Neural cell (in vitro differentiated cells): ENCODE data around the gene STX1B. TPM values are rescaled to one million over a fixed set of nuclear protein-coding genes. Genes with fewer than 3 reads are reported as not detected.

ENCODE experiments used
- H2AFZ ChIP-seq: fragments of 200-600, 300-800 bp; sonication (generic), shearing (Covaris generic); 2 replicates; pipeline ENCODE4 v1.6.0; 2014; ENCODE audit warnings: low read depth, mild to moderate bottlenecking, antibody characterized with exemption, low read length, moderate library complexity
- H3F3A ChIP-seq: fragments of 200-600 bp; shearing (Covaris generic); 2 replicates; pipeline ENCODE4 v1.6.1; 2016; ENCODE audit warnings: mild to moderate bottlenecking, moderate library complexity, mixed read lengths, antibody characterized with exemption, low read length; ENCODE audit not compliant: insufficient read depth, poor library complexity, severe bottlenecking
- H3K27ac ChIP-seq: fragments of 200-600, 300-800 bp; sonication (generic), shearing (Covaris generic); 2 replicates; pipeline ENCODE4 v1.5.1; 2014; ENCODE audit warnings: mild to moderate bottlenecking, low read length, moderate library complexity
- H3K27me3 ChIP-seq: fragments of 300-800, 200-600 bp; sonication (generic), shearing (Covaris generic); 2 replicates; pipeline ENCODE4 v1.6.0; 2014; ENCODE audit warnings: mild to moderate bottlenecking, low read depth, low read length, moderate library complexity; ENCODE audit not compliant: insufficient read depth
- H3K36me3 ChIP-seq: fragments of 300-800, 200-600 bp; sonication (generic), shearing (Covaris generic); 2 replicates; pipeline ENCODE4 v1.5.1; 2014; ENCODE audit warnings: mild to moderate bottlenecking, antibody characterized with exemption, low read length, moderate library complexity; ENCODE audit not compliant: insufficient read depth
- H3K4me2 ChIP-seq: fragments of 300-800, 200-600 bp; sonication (generic), shearing (Covaris generic); 2 replicates; pipeline ENCODE4 v1.6.0; 2014; ENCODE audit warnings: mild to moderate bottlenecking, low read length
- H3K4me3 ChIP-seq: fragments of 300-800, 200-600 bp; sonication (generic), shearing (Covaris generic); 2 replicates; pipeline ENCODE4 v1.5.1; 2014; ENCODE audit warnings: mild to moderate bottlenecking, low read length, moderate library complexity
- H3K79me2 ChIP-seq: fragments of 200-600 bp; shearing (Covaris generic); replicated peaks from 2 replicates; pipeline ENCODE4 v1.6.0; 2014; ENCODE audit warnings: mild to moderate bottlenecking, low read length, moderate library complexity; ENCODE audit not compliant: insufficient read depth
- H3K9ac ChIP-seq: fragments of 300-800, 200-600 bp; sonication (generic), shearing (Covaris generic); 2 replicates; pipeline ENCODE4 v1.6.1; 2016; ENCODE audit warnings: mild to moderate bottlenecking, low read length, mixed read lengths
- H3K9me2 ChIP-seq: fragments of 200-600 bp; shearing (Covaris generic); 2 replicates; pipeline ENCODE4 v1.6.1; 2016; ENCODE audit warnings: mild to moderate bottlenecking, low read length, mixed read lengths; ENCODE audit not compliant: insufficient read depth
- H3K9me3 ChIP-seq: fragments of 200-600, 300-800 bp; sonication (generic), shearing (Covaris generic); 2 replicates; pipeline ENCODE4 v1.6.1; 2016; ENCODE audit warnings: mild to moderate bottlenecking, mixed run types, low read length, moderate library complexity, mixed read lengths
- H4K20me1 ChIP-seq: fragments of 200-600 bp; shearing (Covaris generic); 2 replicates; pipeline ENCODE4 v1.6.1; 2016; ENCODE audit warnings: mild to moderate bottlenecking, mixed run types; ENCODE audit not compliant: insufficient read depth
- CTCF ChIP-seq: fragments of 450-650 bp; IDR thresholded peaks from 2 replicates; pipeline ENCODE4 v1.5.1; 2014; ENCODE audit warnings: antibody characterized with exemption, mild to moderate bottlenecking, moderate library complexity; ENCODE audit not compliant: poor library complexity, severe bottlenecking
- EP300 ChIP-seq: fragments of 450-650 bp; conservative IDR thresholded peaks from 2 replicates; pipeline ENCODE4 v1.6.1; 2014; ENCODE audit warnings: antibody characterized with exemption, mild to moderate bottlenecking, moderate library complexity; ENCODE audit not compliant: poor library complexity, severe bottlenecking
- EZH2 ChIP-seq: fragments of 200-600, 300-800 bp; shearing (Covaris generic), sonication (generic); IDR thresholded peaks from 2 replicates; pipeline ENCODE4 v1.6.1; 2014; ENCODE audit warnings: antibody characterized with exemption, low read length, borderline replicate concordance, mild to moderate bottlenecking; ENCODE audit not compliant: insufficient read depth, poor library complexity, severe bottlenecking
- MXI1 ChIP-seq: fragments of 450-650 bp; conservative IDR thresholded peaks from 2 replicates; pipeline ENCODE4 v1.6.1; 2014; ENCODE audit warnings: antibody characterized with exemption, mild to moderate bottlenecking; ENCODE audit not compliant: poor library complexity, severe bottlenecking
- POLR2AphosphoS5 ChIP-seq: IDR thresholded peaks from 2 replicates; pipeline ENCODE4 v1.6.1; 2012
- RAD21 ChIP-seq: fragments of 450-650 bp; conservative IDR thresholded peaks from 2 replicates; pipeline ENCODE4 v1.6.1; 2014; ENCODE audit warnings: antibody characterized with exemption, mild to moderate bottlenecking, moderate library complexity
- REST ChIP-seq: IDR thresholded peaks from 2 replicates; pipeline ENCODE4 v1.6.1; 2012; ENCODE audit warnings: borderline replicate concordance
- SMC3 ChIP-seq: fragments of 450-650 bp; conservative IDR thresholded peaks from 2 replicates; pipeline ENCODE4 v1.6.1; 2014; ENCODE audit warnings: antibody characterized with exemption, mild to moderate bottlenecking, moderate library complexity; ENCODE audit not compliant: poor library complexity
- TAF1 ChIP-seq: IDR thresholded peaks from 2 replicates; pipeline ENCODE4 v1.6.1; 2012; ENCODE audit warnings: low read depth
- polyA plus RNA-seq: library from polyadenylated mRNA; depleted of rRNA; stranded (reverse); fragments of >200 nt; gene quantifications from 2 replicates; pipeline ENCODE4 v1.2.3, GENCODE V29; 2014

Gene STX1B
- polyA plus RNA-seq, 1 donor from 2014 or later, result 4.5 TPM

- Histone ChIP-seq H4K20me1 (no peaks in the 10 kb centered on the region), H3K79me2 (no peaks in the 10 kb centered on the region), H3K9me3 (no peaks in the 10 kb centered on the region), H3K9me2 (no peaks in the 10 kb centered on the region), H3K4me3 (no peak overlapping the region), H3K27ac (no peak overlapping the region), H3K27me3 (no peaks in the 10 kb centered on the region), H3K4me2 (no peak overlapping the region), H3K36me3 (no peaks in the 10 kb centered on the region), H2AFZ (no peak overlapping the region), H3F3A (no peaks in the 10 kb centered on the region), H3K9ac (no peak overlapping the region)
- TF ChIP-seq SMC3, result no peak
- no peak for TF ChIP-seq POLR2AphosphoS5
- TF ChIP-seq TAF1, result no peak
- TF ChIP-seq EZH2, result no peak
- no peak for TF ChIP-seq EP300
- no peak for TF ChIP-seq MXI1
- TF ChIP-seq REST, result no peak
- no peak for TF ChIP-seq RAD21
- no peak for TF ChIP-seq CTCF
Measured at GRCh38 chr16:31029272-31029671, 18.8 kb upstream of the STX1B start.

- no peaks in the 10 kb centered on the region for H3F3A ChIP-seq
Measured at GRCh38 chr16:31025339-31025738, 14.9 kb upstream of the STX1B start.

More at GRCh38 chr16:31025339-31025738, 14.9 kb upstream of the STX1B start:
- no peaks in the 10 kb centered on the region for H3K79me2 ChIP-seq
- no peak overlapping the region for H3K9ac ChIP-seq
- H3K27ac ChIP-seq, result no peak overlapping the region
- H2AFZ ChIP-seq, result no peak overlapping the region
- no peaks in the 10 kb centered on the region for H3K27me3 ChIP-seq
- no peaks in the 10 kb centered on the region for H3K9me3 ChIP-seq
- H3K36me3 ChIP-seq, result no peaks in the 10 kb centered on the region
- H3K4me3 ChIP-seq, result no peak overlapping the region
- H3K4me2 ChIP-seq, result no peak overlapping the region
- no peaks in the 10 kb centered on the region for H3K9me2 ChIP-seq
- TF ChIP-seq REST (no peak), POLR2AphosphoS5 (no peak), RAD21 (no peak), MXI1 (no peak), SMC3 (no peak), TAF1 (no peak), EZH2 (no peak), EP300 (no peak), CTCF (no peak)
- H4K20me1 ChIP-seq, result no peaks in the 10 kb centered on the region
